Hematopoietic multipotent progenitor cell treated with erythropoietin and hydrocortisone succinate and interleukin-3 and kit ligand, for 17 days (in vitro differentiated cells): ENCODE results near the gene ZRANB1.
"Not testable (repeated sequence)": the region's sequence is repeated elsewhere in the genome, so short reads cannot be mapped to it uniquely, and the experiment has no call there.

Experiments
- DNase-seq: peaks from one replicate; pipeline ENCODE4 v3.0.0-alpha.2; 2015; ENCODE audit warnings: low spot score

ZRANB1 gene

DNA sequence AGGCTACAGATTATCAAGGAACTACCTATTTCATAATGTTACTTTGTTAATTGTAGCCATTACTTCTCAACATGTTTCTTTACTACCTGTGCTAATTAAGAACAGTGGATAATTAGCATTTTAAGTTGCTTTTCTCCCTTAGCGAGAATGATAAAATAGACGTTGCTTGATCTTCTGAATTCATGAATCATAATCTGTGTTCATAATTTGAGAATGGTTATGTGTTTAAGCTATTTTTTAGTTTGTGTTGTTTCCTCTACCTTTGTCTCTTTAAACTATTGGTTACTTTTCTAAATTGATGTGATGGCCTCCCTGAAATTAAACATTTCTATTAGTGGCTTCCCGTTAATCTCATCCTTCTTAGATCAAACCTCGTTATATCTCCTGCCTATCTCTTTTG, at the start of gene ZRANB1:
Gene ZRANB1 (plus strand): TSS at position 301 of the 400 bp plus-strand sequence. CDS start 371 bp downstream, outside the sequence.
- no peak for DNase-seq

DNA sequence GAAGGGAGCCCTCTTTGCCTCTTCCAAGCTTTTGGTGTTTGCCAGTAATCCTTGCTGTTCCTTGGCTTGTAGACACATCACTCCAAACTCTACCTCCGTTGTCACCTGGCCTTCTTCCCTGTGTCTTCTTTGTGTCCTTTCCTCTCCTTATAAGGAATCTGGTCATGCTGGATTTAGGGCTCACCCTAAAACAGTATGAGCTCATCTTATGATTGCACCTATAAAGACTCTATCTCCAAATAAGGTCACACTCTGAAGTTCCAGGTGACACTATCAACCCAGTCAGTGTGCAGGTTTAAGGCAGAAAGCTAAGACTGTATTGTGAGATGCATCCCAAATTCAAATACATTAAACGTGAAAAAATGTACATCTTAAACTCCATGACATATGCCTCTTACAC, 49.0 kb upstream of the ZRANB1 start:
- no peak for DNase-seq

DNA sequence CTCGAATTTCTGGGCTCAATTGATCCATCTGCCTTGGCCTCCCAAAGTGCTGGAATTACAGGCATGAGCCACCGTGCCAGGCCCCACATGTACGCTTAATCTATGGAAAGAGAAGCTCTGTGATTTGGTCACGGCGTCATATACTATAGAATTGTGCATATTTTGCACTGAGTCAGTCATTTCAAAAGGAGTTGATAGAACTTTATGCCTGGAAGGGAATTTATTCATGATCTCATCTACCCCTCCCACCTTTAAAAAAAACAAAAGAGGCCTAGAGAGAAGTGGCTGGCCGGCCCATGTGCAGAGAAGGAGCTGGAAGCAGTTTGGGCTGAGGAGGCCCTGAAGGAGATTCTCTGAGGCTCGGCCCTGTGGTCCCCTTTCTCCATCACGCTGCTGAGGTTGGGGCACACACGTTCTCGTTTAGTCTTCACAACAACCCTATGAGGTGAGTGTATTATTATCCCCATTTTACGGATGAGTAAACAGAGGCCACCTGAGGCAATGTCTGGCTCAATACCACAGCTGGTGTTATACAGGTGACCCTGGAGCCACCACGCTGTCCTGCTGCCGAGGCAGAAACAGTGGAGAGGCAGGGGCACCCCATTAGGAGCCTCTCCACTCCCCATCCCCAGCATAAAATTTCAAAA, 47.2 kb upstream of the ZRANB1 start:
- DNase-seq: no peak

DNA sequence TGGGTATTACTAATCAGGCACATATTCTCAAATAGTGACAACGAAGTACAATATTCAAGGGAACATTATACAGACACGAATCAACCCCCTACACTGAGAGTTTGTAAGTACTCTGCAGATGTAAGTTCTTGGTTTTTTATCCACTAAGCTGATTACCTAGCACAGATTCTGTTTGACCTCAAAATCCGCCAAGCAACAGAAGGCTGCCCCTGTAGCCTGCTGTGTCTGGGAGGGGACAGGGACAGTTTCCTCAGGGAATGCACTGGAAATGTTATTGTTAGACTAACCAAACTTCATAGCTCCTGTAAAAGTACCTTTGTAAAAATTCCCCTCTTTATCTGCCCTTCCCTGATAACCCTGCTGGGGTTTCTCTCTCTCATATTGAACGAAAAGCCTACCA, 45.2 kb upstream of the ZRANB1 start:
- DNase-seq: no peak

DNA sequence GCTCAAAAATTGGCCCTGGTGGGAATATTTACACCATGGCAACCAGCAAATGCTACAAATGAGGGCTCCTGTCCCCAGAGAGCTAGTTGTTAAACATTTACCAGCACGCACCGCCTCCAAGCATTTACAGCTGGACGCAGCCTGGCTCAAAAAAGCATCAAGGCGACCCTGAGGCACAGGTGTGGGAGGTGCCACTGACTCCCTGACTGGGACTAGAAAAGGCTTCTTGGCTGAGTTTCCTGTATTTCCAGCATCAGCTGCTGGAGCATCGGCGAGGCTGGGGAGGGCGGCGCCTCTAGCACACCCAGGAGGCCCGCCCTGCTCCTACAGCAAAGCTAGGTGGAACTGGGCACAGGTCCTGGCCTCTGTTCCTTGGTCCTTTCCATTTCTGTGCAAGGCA, 43.5 kb upstream of the ZRANB1 start:
- DNase-seq: no peak

DNA sequence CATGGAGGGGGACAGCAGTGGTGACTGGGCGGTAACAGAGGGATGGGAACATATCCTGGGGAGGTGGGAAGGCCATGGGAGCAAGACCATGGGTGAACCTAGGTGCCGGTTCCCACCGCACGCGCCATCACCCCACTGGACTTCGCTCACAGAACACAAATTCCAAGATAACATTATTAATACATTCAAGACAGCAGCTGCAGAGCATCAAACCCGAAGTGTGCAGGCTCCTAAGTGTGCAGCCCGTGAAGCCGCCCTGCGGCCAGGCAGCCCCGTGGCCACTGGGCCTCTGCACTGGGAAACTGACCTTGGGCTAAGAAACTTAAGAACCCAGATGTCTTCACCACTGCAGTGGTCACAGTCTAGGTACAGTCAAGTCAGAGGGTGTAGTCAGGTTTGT, 42.8 kb upstream of the ZRANB1 start:
- DNase-seq: no peak

DNA sequence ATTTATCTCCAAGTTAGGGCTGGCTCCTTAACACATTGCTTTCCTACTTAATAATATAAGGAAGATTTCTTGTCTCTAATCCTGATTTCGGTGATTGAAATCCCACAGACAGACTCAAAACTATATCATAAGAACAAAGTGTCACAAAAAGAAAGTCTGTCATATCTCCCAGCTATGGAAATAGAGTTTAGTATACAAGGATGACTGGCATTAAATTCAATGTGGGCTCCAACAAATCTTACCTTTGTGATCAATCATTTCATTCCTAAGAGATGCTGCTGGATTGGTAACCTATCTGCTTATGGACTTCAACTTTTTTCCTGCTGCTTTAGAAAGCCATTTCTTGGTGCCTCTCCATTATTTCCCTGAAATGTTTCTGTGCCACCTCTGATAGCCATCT, 39.5 kb upstream of the ZRANB1 start:
- DNase-seq: no peak

DNA sequence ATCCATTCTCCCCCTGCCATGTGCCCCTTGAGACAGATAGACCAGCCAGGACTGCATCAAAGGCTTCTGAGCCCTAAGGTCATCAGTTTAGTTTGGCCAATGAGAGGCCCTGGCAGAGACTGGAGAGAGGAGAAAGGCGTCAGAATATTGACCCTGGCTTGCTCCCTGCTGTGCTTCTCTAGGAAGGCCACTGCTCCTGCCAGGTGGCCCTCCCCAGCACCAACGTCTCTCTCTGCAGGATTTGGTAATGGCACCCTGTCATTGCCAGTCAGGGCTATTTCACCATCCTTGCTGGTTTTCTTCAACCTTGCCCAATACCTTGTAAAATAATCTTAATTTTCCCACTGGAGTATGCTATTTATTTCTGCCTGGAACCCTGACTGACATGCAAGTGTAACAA, 38.8 kb upstream of the ZRANB1 start:
- DNase-seq: no peak

DNA sequence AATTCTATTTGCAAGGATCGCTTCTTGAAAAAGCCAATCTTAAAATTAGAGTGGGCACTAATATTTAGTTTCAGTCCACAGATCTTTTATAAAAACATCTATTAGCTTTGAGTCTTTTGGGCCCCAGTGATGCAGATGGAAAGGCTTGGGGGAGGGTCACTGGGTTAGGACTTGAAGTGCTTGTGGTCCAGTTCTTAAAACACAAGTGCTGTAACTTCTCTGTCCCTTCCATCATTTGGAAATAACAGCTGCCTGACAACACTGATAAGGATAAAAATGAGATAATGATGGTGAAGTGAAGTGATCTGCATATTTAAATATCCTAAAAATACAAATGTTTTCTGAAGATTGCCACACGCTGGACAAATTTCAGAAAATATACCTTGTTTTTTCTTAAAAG, 37.1 kb upstream of the ZRANB1 start:
- no peak for DNase-seq

DNA sequence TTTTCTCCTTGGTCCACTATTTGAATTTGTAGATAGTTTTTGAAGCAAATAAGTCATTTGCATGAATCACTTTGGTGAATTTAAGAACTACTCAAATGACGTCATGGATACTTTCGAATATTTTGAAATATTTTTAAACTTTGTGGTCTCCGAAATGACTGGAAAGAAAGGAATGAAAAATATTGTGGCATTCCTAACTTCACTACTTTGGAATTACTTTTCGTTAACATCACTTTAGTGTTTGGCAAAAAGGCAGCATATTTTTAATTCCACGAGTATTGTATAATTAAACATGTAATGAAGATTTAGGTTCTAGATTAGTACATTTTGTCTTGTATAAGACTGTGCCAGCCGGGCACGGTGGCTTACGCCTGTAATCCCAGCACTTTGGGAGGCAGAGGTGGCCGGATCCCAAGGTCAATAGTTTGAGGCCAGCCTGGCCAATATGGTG, 35.3 kb upstream of the ZRANB1 start:
- DNase-seq: no peak

DNA sequence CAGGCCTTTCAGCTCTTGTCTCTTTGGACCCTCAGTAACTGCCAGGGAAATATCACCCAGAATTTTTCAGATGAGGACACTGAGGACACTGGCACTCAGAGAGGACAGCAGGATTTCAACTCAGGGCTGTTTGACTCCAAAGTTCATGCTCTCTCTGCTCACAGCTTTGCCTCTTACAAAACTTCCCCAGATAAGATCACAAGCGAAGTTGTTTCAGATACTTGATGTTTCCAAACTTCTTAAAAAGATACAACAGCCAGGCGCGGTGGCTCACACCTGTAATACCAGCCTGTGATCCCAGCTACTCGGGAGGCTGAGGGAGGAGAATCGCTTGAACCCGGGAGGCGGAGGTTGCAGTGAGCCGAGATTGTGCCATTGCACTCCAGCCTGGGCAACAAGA, 32.4 kb upstream of the ZRANB1 start:
- DNase-seq: no peak

DNA sequence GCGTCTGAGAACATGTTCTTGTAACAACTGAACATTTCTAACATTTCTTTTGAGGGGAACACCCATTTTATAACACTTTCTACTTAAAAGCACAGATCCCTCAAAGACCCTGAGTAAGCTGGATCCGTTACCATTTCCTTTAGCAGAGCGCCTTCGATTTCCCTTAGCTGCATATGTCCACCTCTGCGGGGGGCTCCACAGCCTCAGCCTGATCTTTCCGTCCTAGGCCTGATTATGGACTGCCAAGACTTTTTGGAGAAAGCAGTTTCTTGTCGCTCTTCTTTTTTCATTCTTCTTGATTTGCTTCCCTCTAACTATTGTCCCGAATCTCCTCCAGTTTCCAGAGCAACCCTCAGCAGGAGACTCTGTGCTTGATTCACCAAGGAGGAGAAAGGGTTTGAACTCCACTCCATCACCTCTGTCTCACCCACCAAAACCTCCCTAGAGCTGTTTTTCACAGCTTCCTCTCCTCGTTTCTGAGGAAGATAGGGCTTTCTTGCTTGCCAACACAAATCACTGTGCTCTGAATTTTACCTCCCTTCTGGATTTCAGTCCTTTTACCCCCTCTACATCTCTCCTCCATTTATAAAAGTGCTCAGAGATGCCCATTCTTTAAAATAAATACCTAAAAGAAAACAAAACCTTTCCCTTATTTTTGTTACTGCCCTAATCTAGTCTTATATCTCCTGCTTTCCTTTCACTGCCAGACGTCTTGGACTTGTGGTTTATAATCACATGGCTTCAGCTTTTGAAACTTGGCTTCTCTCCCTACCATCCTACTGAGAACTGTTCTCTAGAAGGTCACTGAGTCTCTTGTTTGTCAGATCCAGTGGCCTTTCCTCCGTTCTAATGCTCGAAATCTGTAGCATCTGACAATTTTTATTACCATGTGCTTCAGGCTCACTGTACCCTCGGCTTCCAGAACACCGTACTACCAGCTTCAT, 30.5 kb upstream of the ZRANB1 start:
- peak; percentile 41 for DNase-seq

DNA sequence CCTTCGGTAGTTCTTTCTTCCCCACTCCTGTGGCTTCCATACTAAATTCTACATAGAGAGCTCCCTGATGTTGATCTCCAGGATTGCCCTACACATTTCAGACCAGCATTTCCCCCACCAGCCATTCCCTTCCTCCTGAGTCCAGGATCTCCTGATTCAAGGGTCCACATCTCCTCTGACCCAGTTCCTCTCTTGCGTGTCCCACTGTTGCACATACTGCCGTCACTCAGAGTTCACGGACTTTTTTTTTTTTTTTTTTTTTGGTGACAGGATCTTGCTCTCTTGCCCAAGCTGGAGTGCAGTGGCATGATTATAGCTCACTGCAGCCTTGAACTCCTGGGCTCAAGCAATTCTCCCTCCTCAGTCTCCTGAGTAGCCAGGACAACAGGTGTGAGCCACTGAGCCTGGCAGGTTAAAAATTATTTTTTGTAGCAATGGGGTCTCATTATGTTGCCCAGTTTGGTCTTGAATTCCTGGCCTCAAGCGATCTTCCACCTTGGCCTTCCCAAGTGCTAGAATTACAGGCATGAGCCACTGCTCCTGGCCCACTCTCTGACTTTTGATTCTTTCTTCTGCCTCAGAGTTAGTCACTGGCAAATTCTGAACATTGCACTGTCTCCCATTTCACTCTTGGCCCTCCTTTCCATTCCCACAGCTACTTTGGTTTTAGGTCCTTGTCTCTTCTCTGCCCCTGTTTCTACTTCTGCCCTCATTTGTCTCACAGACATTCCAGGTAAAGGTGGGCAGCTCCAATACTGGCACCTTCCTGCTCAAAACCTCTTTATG, 29.6 kb upstream of the ZRANB1 start:
- DNase-seq: no peak

DNA sequence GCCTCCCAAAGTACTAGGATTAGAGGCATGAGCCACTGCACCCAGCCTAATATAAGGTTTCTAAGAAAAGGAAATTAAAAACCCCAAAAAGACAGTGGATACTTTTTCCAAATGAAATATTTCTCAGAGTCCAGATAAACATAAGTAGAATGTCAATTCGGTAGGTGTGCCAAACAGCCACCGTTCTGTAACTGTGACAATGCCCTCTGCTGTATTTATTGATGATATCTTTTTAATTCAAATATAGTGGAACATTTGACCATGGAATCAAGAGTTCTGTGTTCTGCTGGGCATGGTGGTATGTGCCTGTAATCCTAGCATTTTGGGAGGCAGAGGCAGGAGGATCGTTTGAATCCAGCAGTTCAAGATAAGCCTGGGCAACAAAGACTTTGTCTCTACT, 28.8 kb upstream of the ZRANB1 start:
- DNase-seq: no peak

DNA sequence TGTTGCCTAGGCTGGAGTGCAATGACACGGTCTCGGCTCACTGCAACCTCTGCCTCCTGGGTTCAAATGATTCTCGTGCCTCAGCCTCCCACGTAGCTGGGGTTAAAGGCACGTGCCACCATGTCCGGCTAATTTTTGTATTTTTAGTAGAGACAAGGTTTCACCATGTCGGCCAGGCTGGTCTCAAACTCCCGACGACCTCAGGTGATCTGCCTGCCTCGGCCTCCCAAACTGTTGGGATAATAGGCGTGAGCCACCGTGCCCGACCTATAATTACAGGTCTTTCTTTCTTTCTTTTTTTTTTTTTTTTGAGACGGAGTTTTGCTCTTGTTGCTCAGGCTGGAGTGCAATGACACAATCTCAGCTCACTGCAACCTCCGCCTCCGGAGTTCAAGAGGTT, 27.5 kb upstream of the ZRANB1 start:
- not testable (repeated sequence) for DNase-seq

DNA sequence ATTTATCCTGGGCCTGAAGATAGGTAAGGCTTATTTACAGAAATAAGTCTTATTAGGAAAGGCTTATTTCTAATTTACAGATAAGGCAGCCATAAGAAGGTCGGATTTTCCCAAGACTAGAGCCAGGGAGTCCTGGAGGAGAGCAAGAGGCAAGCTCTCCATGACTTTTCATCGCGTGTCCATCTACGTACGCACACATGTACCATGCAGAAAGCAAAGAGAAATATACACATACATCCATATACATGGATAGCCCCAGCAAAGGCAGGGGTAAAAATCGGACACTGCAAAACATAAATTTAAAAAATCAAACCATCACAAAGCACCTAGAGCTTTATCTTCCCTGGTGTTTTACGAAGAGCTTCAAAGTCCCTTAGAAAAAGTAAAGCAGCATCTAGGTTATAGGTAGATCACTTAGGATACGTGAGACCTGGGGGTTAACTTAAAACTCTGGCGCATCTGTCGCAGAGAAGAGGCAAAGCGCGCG, 25.8 kb upstream of the ZRANB1 start:
- no peak for DNase-seq

DNA sequence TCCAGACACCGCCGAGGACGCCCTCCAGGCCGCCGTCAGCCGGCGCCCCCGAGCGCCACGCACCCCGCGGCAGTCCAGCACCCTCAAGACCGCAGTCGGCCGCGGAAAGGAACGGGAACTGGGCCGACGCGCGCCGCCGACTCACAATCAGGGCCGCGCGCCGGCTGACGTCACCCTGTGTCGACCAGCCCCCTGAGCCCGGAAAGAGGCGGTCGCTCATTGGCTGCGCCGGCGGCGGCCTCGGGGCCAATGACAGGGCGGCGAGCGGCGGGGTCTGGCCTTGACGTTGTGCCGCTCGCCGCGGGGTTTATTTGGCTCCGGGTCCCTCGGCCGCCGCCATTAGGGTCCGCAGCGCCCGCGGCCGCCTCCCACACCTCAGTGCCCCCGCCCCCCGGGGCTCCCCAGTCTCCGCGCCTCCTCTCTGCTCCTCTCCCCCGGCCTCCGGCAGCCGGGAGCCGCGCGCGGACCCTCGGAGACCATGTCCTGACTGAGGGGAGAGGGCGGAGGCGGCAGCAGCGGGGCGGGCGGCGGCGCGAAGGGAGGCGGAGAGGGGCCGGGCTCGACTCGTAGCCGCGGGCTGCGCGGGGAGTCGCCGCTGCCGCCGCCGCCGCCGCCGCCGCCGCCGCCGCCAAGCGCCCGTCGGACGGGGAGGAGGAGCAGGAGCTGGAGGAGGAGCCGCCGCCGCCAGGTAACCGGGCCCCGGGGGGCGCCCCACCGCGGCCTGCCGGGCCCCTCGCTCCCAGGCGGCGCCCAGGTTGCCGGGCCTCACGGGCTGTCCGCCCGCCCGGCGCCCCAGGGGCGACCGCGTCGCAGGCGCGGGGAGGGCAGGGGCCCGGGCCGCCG, 25.1 kb upstream of the ZRANB1 start:
- peak; percentile 97 for DNase-seq

DNA sequence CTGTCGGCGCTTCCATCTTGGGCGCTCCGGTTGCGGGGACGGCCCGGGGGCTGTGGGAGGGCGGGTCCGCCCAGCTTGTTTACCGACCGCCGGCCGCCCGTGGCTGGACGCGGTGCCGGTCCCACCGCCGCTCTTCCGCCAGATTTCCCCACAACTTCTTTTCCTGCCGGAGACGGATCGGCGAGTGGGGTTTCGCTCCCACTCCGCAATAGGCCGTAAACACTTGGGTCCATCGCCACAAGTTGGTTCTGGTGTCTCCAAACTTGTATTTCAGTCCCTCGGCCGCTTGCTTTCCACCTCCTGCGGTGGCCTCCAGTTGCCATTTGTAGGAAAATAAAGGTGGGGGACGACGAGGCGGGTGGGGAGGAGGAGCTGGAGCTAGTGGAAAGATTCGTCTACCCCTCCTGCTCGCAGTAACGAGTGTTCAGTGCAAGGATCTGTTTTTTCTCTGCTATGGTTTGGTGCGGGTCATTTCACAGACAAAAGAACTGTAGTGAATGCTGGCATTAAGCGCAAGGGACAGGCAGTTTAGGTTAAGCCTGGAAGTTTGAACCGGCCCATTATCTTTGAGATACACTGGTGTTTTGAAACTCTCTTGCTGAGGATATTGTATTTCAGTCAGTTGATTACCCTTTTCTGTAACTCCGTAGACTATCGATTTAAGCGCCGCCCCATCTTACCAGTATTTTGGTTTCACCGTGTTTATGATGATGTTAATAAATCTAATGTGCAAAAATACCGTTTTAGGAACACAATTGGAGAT, 24.3 kb upstream of the ZRANB1 start:
- peak; percentile 70 for DNase-seq

DNA sequence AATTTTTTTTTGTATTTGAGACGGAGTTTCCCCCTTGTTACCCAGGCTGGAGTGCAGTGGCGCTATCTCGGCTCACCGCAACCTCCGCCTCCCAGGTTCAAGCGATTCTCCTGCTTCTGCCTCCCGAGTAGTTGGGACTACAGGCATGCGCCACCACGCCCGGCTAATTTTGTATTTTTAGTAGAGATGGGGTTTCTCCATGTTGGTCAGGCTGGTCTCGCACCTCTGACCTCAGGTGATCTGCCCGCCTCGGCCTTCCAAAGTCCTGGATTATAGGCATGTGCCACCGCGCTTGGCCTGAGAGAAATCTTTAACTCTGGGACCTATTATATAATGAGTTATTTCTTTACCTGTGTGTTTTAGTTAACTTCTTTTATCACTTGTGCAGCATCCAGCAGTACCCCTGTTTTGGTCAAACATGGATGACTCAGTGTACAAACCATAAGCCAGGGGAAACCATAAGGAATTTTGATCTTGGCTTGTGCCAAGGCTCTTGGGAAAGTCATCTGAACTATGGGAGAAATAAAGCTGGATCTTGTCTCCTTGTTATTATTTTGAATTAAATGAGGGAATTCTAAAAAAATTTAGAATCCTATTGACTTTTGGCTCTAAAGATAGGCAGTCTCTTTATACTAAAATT, 23.6 kb upstream of the ZRANB1 start:
- peak; percentile 33 for DNase-seq

DNA sequence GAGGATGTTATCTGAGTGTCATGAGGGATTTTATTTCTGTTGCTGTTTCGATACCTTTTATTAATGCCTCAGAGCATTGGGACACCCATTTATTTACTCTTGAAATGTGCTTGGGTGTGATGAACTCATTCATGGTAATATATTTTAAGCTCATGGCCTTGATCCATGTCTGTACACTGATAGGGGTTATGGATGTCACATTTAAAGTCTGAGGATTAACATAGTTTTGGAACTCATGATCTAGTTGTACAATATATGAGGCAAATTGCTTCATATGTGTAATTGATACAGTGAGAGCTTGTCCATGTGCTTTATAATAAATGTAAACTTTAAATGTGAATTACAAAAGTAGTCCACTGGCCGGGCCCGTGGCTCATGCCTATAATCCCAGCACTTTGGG, 23.0 kb upstream of the ZRANB1 start:
- no peak for DNase-seq
